Osteoblast (primary cell): ENCODE results near the gene FBXW4. TPM values are rescaled to one million over a fixed set of nuclear protein-coding genes. Genes with fewer than 3 reads are reported as not detected.

ENCODE experiments used
- DNase-seq: peaks from one replicate; pipeline ENCODE4 v3.0.0; 2011; ENCODE audit warnings: low spot score, mixed read lengths; ENCODE audit not compliant: insufficient read length; ENCODE audit errors: missing footprints
- H2AFZ ChIP-seq: 2 replicates; pipeline ENCODE4 v1.6.0; 2011; ENCODE audit warnings: mild to moderate bottlenecking, low read length
- H3K27ac ChIP-seq: 2 replicates; pipeline ENCODE4 v1.5.1; 2011; ENCODE audit warnings: mild to moderate bottlenecking, low read depth, low read length, moderate library complexity
- H3K27me3 ChIP-seq: 2 replicates; pipeline ENCODE4 v1.6.0; 2012; ENCODE audit warnings: mild to moderate bottlenecking, control low read depth, inconsistent platforms, low read length, moderate library complexity; ENCODE audit not compliant: insufficient read depth
- H3K36me3 ChIP-seq: 2 replicates; pipeline ENCODE4 v1.5.1; 2011; ENCODE audit warnings: mild to moderate bottlenecking, low read length, control low read depth, moderate library complexity; ENCODE audit not compliant: insufficient read depth
- H3K4me1 ChIP-seq: 2 replicates; pipeline ENCODE4 v1.5.1; 2011; ENCODE audit warnings: mild to moderate bottlenecking, low read length, control low read depth, moderate library complexity; ENCODE audit not compliant: insufficient read depth
- H3K4me2 ChIP-seq: 2 replicates; pipeline ENCODE4 v1.6.0; 2011; ENCODE audit warnings: mild to moderate bottlenecking, low read length; ENCODE audit not compliant: insufficient read depth
- H3K4me3 ChIP-seq: fragments of 200-600 bp; sonication (generic); 3 replicates; pipeline ENCODE4 v1.5.1; 2012; ENCODE audit warnings: mild to moderate bottlenecking, low read length, inconsistent platforms; ENCODE audit not compliant: insufficient read depth
- H3K79me2 ChIP-seq: 2 replicates; pipeline ENCODE4 v1.6.0; 2012; ENCODE audit warnings: mild to moderate bottlenecking, low read length, control low read depth, inconsistent platforms; ENCODE audit not compliant: insufficient read depth
- H3K9me3 ChIP-seq: 2 replicates; pipeline ENCODE4 v1.5.1; 2011; ENCODE audit warnings: low read depth, low read length, control low read depth
- H4K20me1 ChIP-seq: 2 replicates; pipeline ENCODE4 v1.6.0; 2012; ENCODE audit warnings: mild to moderate bottlenecking, low read length, control low read depth; ENCODE audit not compliant: insufficient read depth
- total RNA-seq: library from RNA; depleted of rRNA; stranded (reverse); fragments of >200 nt; gene quantifications from 2 replicates; pipeline ENCODE4 v1.2.3, GENCODE V29; 2012
- TF ChIP-seq, protein P1 (sequence below): IDR thresholded peaks from 2 replicates; pipeline ENCODE4 v1.5.1; 2011; ENCODE audit warnings: mild to moderate bottlenecking, low read depth, low read length, moderate library complexity; ENCODE audit errors: extremely low read depth

FBXW4 gene
- total RNA-seq, 1 donor = 40.2 TPM

GRCh38 chr10:101669181-101669580, 25.8 kb downstream of the FBXW4 start:
- Histone ChIP-seq H3K9me3 (no peaks in the 10 kb centered on the region), H3K4me2 (no peak overlapping the region), H3K27me3 (no peaks in the 10 kb centered on the region), H3K4me1 (no peaks in the 10 kb centered on the region), H3K4me3 (no peak overlapping the region), H4K20me1 (peaks cover 4% of the 10 kb centered on the region), H3K79me2 (no peaks in the 10 kb centered on the region), H3K27ac (no peak overlapping the region), H2AFZ (no peak overlapping the region), H3K36me3 (peaks cover 50% of the 10 kb centered on the region)
- no peak for DNase-seq
- TF ChIP-seq, protein P1, sequence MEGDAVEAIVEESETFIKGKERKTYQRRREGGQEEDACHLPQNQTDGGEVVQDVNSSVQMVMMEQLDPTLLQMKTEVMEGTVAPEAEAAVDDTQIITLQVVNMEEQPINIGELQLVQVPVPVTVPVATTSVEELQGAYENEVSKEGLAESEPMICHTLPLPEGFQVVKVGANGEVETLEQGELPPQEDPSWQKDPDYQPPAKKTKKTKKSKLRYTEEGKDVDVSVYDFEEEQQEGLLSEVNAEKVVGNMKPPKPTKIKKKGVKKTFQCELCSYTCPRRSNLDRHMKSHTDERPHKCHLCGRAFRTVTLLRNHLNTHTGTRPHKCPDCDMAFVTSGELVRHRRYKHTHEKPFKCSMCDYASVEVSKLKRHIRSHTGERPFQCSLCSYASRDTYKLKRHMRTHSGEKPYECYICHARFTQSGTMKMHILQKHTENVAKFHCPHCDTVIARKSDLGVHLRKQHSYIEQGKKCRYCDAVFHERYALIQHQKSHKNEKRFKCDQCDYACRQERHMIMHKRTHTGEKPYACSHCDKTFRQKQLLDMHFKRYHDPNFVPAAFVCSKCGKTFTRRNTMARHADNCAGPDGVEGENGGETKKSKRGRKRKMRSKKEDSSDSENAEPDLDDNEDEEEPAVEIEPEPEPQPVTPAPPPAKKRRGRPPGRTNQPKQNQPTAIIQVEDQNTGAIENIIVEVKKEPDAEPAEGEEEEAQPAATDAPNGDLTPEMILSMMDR = no peak

DNA sequence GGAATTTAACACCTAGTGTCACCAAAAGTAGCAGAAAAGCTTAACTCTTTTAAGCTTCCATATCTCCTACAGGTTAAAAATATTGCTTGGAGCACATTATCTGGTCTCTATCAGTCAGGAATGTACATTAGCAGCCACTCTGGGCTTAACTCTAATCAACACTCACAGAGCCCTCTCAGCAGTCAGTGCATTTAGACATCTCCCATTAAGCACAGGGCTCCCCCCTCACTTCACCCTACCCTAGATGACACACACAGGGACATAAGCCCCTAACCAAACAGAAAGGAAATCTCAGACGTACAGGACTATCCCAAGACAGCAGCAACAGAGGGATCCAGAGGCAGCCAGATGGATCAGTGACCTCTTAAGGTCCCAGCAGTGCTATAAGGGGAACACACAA, 26.4 kb downstream of the FBXW4 start:
- H3K4me3 ChIP-seq = no peak overlapping the region
- DNase-seq = no peak
- peaks cover 4% of the 10 kb centered on the region for H4K20me1 ChIP-seq
- H3K9me3 ChIP-seq = no peaks in the 10 kb centered on the region
- peaks cover 50% of the 10 kb centered on the region for H3K36me3 ChIP-seq
- no peak overlapping the region for H2AFZ ChIP-seq
- no peak overlapping the region for H3K4me2 ChIP-seq
- no peak overlapping the region for H3K27ac ChIP-seq
- no peaks in the 10 kb centered on the region for H3K4me1 ChIP-seq
- TF ChIP-seq, protein P1 = no peak
- no peaks in the 10 kb centered on the region for H3K79me2 ChIP-seq
- no peaks in the 10 kb centered on the region for H3K27me3 ChIP-seq

GRCh38 chr10:101666083-101666482, 28.9 kb downstream of the FBXW4 start:
- no peak overlapping the region for H3K4me2 ChIP-seq
- peaks cover 45% of the 10 kb centered on the region for H3K36me3 ChIP-seq
- TF ChIP-seq, protein P1 = no peak
- H4K20me1 ChIP-seq = peaks cover 4% of the 10 kb centered on the region
- no peak for DNase-seq
- no peaks in the 10 kb centered on the region for H3K27me3 ChIP-seq
- H3K9me3 ChIP-seq = no peaks in the 10 kb centered on the region
- H3K4me3 ChIP-seq = no peak overlapping the region
- H3K4me1 ChIP-seq = no peaks in the 10 kb centered on the region
- no peak overlapping the region for H3K27ac ChIP-seq
- no peak overlapping the region for H2AFZ ChIP-seq
- no peaks in the 10 kb centered on the region for H3K79me2 ChIP-seq

DNA sequence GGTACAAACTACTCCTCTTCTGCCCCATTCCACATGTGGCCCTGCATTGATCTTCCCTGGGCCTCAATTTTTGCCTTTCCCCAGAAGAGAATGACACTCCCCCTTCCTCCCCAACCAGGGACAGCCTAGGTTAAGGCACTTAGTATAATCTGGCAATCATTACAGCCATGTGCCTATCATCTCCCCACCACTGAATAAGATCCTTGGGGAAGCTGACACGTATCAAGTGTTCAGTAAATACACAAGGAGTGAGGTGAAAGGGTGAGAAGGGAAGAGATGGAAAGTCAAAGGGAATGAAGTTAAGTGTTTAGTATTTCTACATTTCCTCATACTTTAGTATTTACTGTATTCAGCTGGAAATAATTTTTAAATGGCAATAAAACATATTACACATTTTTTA, 31.9 kb downstream of the FBXW4 start:
- no peak overlapping the region for H2AFZ ChIP-seq
- TF ChIP-seq, protein P1 = no peak

More for the DNA sequence above, 31.9 kb downstream of the FBXW4 start:
- H3K27me3 ChIP-seq = no peaks in the 10 kb centered on the region
- no peaks in the 10 kb centered on the region for H3K79me2 ChIP-seq
- no peaks in the 10 kb centered on the region for H3K4me1 ChIP-seq
- H3K4me2 ChIP-seq = no peak overlapping the region
- H4K20me1 ChIP-seq = no peaks in the 10 kb centered on the region
- no peak for DNase-seq
- no peak overlapping the region for H3K4me3 ChIP-seq
- H3K9me3 ChIP-seq = no peaks in the 10 kb centered on the region
- peaks cover 29% of the 10 kb centered on the region for H3K36me3 ChIP-seq
- no peak overlapping the region for H3K27ac ChIP-seq
